Mesenchymal stem cell (in vitro differentiated cells and primary cell): ENCODE measurements around the gene C11orf97.
A peak's percentile ranks its signal among the peaks of the same experiment; 100 is the strongest.

Source experiments
- DNase-seq: peaks from one replicate; pipeline ENCODE4 v3.0.0-alpha.2; 2013
- H2AFZ ChIP-seq: one replicate; pipeline ENCODE4 v1.6.1; 2013; ENCODE audit warnings: low read depth, mild to moderate bottlenecking, control low read depth, inconsistent platforms, low read length, moderate library complexity
- H2AK5ac ChIP-seq: 2 replicates; pipeline ENCODE4 v1.6.1; 2013; ENCODE audit warnings: low read length, moderate library complexity, mild to moderate bottlenecking, inconsistent platforms; ENCODE audit not compliant: severe bottlenecking
- H2BK120ac ChIP-seq: one replicate; pipeline ENCODE4 v1.6.1; 2013; ENCODE audit warnings: low read depth, mild to moderate bottlenecking, inconsistent platforms, low read length, moderate library complexity
- H2BK12ac ChIP-seq, 2 experiments: one replicate each; pipeline ENCODE4 v1.6.1; 2013; ENCODE audit warnings: inconsistent platforms in 2 of 2, low read length in 2 of 2, mild to moderate bottlenecking in 2 of 2, moderate library complexity in 2 of 2, control low read depth in 1 of 2
- H2BK15ac ChIP-seq: one replicate; pipeline ENCODE4 v1.6.1; 2013; ENCODE audit warnings: mild to moderate bottlenecking, low read depth, inconsistent platforms; ENCODE audit not compliant: poor library complexity, severe bottlenecking
- H2BK5ac ChIP-seq: 2 replicates; pipeline ENCODE4 v1.6.1; 2013; ENCODE audit warnings: low read depth, mild to moderate bottlenecking, low read length, control low read depth, inconsistent platforms; ENCODE audit not compliant: poor library complexity, severe bottlenecking
- H3K14ac ChIP-seq, 2 experiments: one replicate each; pipeline ENCODE4 v1.6.1; 2013; ENCODE audit warnings: inconsistent platforms in 2 of 2, low read length in 2 of 2, control low read depth in 1 of 2, mild to moderate bottlenecking in 1 of 2, moderate library complexity in 1 of 2
- H3K18ac ChIP-seq, 2 experiments: one replicate each; pipeline ENCODE4 v1.6.1; 2013; ENCODE audit warnings: inconsistent platforms in 2 of 2, low read length in 2 of 2, control low read depth in 1 of 2, low read depth in 1 of 2, mild to moderate bottlenecking in 1 of 2
- H3K23ac ChIP-seq, 2 experiments: one replicate each; pipeline ENCODE4 v1.6.1; 2013; ENCODE audit warnings: inconsistent platforms in 2 of 2, low read length in 2 of 2, mild to moderate bottlenecking in 2 of 2, moderate library complexity in 2 of 2, control low read depth in 1 of 2
- H3K27ac ChIP-seq: 2 replicates; pipeline ENCODE4 v1.5.1; 2013; ENCODE audit warnings: mild to moderate bottlenecking, moderate library complexity, low read length, control low read depth, inconsistent platforms; ENCODE audit not compliant: poor library complexity, severe bottlenecking
- H3K27me3 ChIP-seq, 2 experiments: 2 replicates each; pipeline versions ENCODE4 v1.6.1 to v1.7.0; 2013; ENCODE audit warnings: low read length in 2 of 2, mild to moderate bottlenecking in 2 of 2, moderate library complexity in 2 of 2, control low read depth in 1 of 2, inconsistent platforms in 1 of 2; ENCODE audit not compliant: control insufficient read depth in 1 of 2, insufficient read depth in 1 of 2
- H3K36me3 ChIP-seq, 2 experiments: 2 replicates each; pipeline versions ENCODE4 v1.6.1 to v1.7.0; 2013; ENCODE audit warnings: low read length in 2 of 2, control low read depth in 1 of 2, inconsistent platforms in 1 of 2, low read depth in 1 of 2, mild to moderate bottlenecking in 1 of 2; ENCODE audit not compliant: insufficient read depth in 2 of 2, control insufficient read depth in 1 of 2
- H3K4ac ChIP-seq, 2 experiments: one replicate each; pipeline ENCODE4 v1.6.1; 2013; ENCODE audit warnings: inconsistent platforms in 2 of 2, low read length in 2 of 2, mild to moderate bottlenecking in 2 of 2, moderate library complexity in 2 of 2, control low read depth in 1 of 2, low read depth in 1 of 2
- H3K4me1 ChIP-seq: 2 replicates; pipeline ENCODE4 v1.6.1; 2013; ENCODE audit warnings: low read depth, low read length, control low read depth; ENCODE audit not compliant: control insufficient read depth, insufficient read depth
- H3K4me2 ChIP-seq: 2 replicates; pipeline ENCODE4 v1.6.1; 2013; ENCODE audit warnings: low read length, mild to moderate bottlenecking, inconsistent platforms; ENCODE audit not compliant: poor library complexity, severe bottlenecking
- H3K4me3 ChIP-seq, 2 experiments: 2 replicates each; pipeline versions ENCODE4 v1.5.1 to v1.7.0; 2013; ENCODE audit warnings: low read length in 2 of 2, mild to moderate bottlenecking in 2 of 2, control low read depth in 1 of 2, low read depth in 1 of 2; ENCODE audit not compliant: insufficient read depth in 1 of 2
- H3K79me1 ChIP-seq: replicated peaks from 2 replicates; pipeline ENCODE4 v1.6.1; 2013; ENCODE audit warnings: mild to moderate bottlenecking, control low read depth, low read length, inconsistent platforms; ENCODE audit not compliant: poor library complexity, severe bottlenecking
- H3K9ac ChIP-seq: 2 replicates; pipeline ENCODE4 v1.7.0; 2013; ENCODE audit warnings: mild to moderate bottlenecking, low read length, moderate library complexity
- H3K9me3 ChIP-seq: 2 replicates; pipeline ENCODE4 v1.7.0; 2013; ENCODE audit warnings: mild to moderate bottlenecking, low read length; ENCODE audit not compliant: control insufficient read depth
- H4K8ac ChIP-seq: one replicate; pipeline ENCODE4 v1.6.1; 2013; ENCODE audit warnings: inconsistent platforms, mild to moderate bottlenecking, low read length, moderate library complexity
- H4K91ac ChIP-seq: one replicate; pipeline ENCODE4 v1.6.1; 2013; ENCODE audit warnings: mild to moderate bottlenecking, low read length, inconsistent platforms
- WGBS: methylation state at CpG from one replicate; pipeline ENCODE4 v1.1.7; 2013; ENCODE audit warnings: mixed read lengths; 5-methylcytosine and 5-hydroxymethylcytosine counted together

The C11orf97 gene

DNA sequence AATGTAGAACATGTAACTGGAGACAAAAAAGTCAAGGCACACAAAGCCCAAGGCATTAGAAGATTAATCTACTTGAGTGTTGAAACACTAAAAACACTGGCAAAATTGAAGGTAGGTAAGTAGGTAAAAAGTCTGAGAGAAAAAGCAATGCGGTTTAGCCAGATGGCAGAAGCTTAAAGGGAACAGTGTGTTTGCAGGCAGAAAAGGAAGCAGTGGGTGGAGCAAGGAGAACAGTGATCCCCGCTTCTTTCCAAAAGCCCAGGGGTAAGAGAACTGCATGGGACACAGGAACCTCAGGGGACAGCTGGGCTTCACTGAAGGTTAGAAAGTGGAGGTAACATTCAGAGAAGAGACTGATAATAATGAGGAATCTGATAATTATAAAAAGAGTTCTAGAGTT is 34.6 kb upstream of the C11orf97 start:
- 95% methylated on average over 2 of the region's 2 CpGs for WGBS
- no peaks in the 10 kb centered on the region for H3K27me3 ChIP-seq
- H2BK5ac ChIP-seq: no peak overlapping the region
- no peak overlapping the region for H3K4me2 ChIP-seq
- H3K27ac ChIP-seq: no peak overlapping the region
- H3K23ac ChIP-seq: peak overlapping the region in 1 of 2 experiments; percentile 54
- H3K9me3 ChIP-seq: no peaks in the 10 kb centered on the region
- H3K4ac ChIP-seq: no peak overlapping the region
- H4K8ac ChIP-seq: no peak overlapping the region
- H3K14ac ChIP-seq: no peak overlapping the region
- H3K4me1 ChIP-seq: peaks cover 1% of the 10 kb centered on the region
- no peak overlapping the region for H2BK15ac ChIP-seq
- H2AFZ ChIP-seq: no peak overlapping the region
- H3K9ac ChIP-seq: no peak overlapping the region
- DNase-seq: no peak
- H3K36me3 ChIP-seq: peaks cover 7 to 51% of the 10 kb centered on the region in 2 experiments
- no peak overlapping the region for H3K18ac ChIP-seq
- peaks cover 3% of the 10 kb centered on the region for H3K79me1 ChIP-seq
- H3K4me3 ChIP-seq: no peak overlapping the region
- no peak overlapping the region for H4K91ac ChIP-seq
- H2BK120ac ChIP-seq: no peak overlapping the region
- H2BK12ac ChIP-seq: no peak overlapping the region
- H2AK5ac ChIP-seq: no peak overlapping the region

DNA sequence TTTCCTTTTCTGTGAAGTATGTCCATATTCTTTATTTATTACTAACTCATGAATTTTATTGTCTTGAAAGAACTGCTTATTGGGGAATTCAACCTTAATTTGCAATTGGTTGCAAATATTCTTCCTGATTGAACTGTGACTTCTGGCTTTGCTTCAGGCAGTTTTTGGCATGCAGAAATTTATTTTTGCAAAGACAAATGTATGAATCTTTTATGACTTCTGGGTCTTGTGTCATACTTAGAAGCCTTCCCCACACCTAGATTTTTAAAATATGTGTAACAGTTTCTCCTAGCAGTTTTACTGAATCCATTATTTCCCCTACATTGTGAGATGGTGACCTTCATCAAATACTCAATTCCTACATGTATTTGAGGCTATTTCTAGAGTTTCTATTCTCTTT is 30.9 kb upstream of the C11orf97 start:
- Histone ChIP-seq H4K91ac (no peak overlapping the region), H3K27me3 (no peaks in the 10 kb centered on the region), H2BK5ac (no peak overlapping the region), H3K9me3 (no peaks in the 10 kb centered on the region), H3K4me3 (no peak overlapping the region), H3K4me2 (no peak overlapping the region), H2BK15ac (no peak overlapping the region), H3K4me1 (peaks cover 1% of the 10 kb centered on the region), H3K27ac (no peak overlapping the region), H3K23ac (no peak overlapping the region), H4K8ac (no peak overlapping the region), H3K18ac (no peak overlapping the region), H2BK12ac (no peak overlapping the region), H2AK5ac (no peak overlapping the region), H3K79me1 (peaks cover 4% of the 10 kb centered on the region), H3K9ac (no peak overlapping the region), H3K14ac (no peak overlapping the region), H2AFZ (no peak overlapping the region), H3K4ac (no peak overlapping the region), H3K36me3 (peaks cover 14 to 59% of the 10 kb centered on the region in 2 experiments), H2BK120ac (no peak overlapping the region)
- no peak for DNase-seq

DNA sequence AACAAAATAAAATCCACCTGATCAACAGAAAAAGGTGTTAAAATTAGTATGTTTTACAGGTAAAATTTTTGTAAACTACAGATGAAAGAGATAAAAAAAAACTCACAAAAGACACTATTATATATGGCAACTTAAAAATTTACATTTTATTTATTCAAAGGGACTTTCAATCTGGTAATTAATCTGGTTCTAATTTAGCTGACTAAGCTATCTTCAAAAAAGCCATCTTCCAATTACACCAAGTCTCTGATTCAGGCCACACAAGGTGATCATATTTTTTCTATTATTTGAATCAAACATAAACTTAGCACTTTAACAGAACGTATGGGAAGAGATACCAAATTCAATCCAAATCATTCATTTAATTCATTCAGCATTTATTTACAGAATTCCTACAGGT is 26.2 kb upstream of the C11orf97 start:
- Histone ChIP-seq H3K27me3 (no peaks in the 10 kb centered on the region), H3K4me3 (no peak overlapping the region), H3K23ac (no peak overlapping the region), H3K79me1 (peaks cover 10% of the 10 kb centered on the region), H2BK120ac (no peak overlapping the region), H3K4me2 (no peak overlapping the region), H3K18ac (no peak overlapping the region), H2AFZ (no peak overlapping the region), H2AK5ac (no peak overlapping the region), H4K8ac (no peak overlapping the region), H3K4ac (no peak overlapping the region), H3K14ac (no peak overlapping the region), H2BK15ac (no peak overlapping the region), H3K9me3 (no peaks in the 10 kb centered on the region), H3K4me1 (no peaks in the 10 kb centered on the region), H3K36me3 (peaks cover 7 to 71% of the 10 kb centered on the region in 2 experiments), H3K27ac (no peak overlapping the region), H4K91ac (no peak overlapping the region), H2BK5ac (no peak overlapping the region), H2BK12ac (no peak overlapping the region), H3K9ac (no peak overlapping the region)
- DNase-seq: no peak
- 100% methylated on average over 1 of the region's 1 CpG for WGBS

DNA sequence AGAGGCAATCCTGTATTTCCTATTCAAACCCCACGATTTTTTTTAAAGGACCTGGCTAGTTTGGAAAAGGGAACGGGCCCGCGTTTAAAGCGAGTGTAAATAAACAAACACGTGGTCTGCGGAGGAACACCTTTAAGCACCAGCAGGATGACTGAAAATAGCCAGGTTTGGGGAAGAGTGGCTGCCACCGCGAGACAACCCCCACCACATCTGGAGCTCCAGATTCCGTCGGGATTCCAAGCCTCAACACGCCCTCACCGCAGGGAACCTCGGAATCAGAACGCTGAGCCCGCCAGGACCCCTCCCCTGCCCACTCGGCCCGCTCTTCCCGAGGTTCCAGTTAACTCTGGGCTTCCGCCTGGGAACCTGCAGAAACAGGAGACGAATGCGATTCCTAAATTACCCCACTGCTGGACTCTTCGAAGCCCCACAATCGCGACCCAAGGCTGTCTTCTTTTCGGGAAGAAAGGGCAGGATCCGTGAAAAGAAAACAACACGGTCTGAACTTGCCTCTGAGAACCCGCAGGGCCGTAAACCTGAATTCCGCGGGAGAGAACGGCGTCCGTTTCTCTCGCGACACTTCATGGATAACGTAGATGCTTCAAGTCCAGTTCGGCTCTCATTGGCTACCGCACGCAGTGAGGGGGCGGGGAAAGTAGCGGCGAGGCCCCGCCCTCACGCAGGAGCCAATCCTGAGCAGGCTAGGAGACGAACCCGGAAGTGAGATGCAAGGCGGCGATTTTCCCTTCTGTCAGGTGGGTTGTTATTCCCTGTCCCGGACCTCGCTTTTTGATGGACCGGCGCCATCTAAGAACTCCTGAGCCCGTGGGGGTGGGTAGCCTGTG is 18.8 kb upstream of the C11orf97 start, which contains the start of the genes ANKRD49 and MRE11:
Gene ANKRD49, plus strand, starts transcription at position 704 of the 845 bp plus-strand sequence. CDS start 2,710 bp downstream, outside the sequence.
Gene MRE11, minus strand, starts transcription at position 564 of the 845 bp plus-strand sequence. CDS start 1,043 bp downstream, outside the sequence.
- peak within 1 kb of the TSS in 1 of 2 experiments; percentile 63 for H3K18ac ChIP-seq
- H4K8ac ChIP-seq: peak within 1 kb of the TSS; percentile 78
- peak within 1 kb of the TSS; percentile 94 for H3K9ac ChIP-seq
- H2AK5ac ChIP-seq: no peak within 1 kb of the TSS
- peak within 1 kb of the TSS in 1 of 2 experiments; percentile 71 for H3K23ac ChIP-seq
- H3K4me3 ChIP-seq: peak within 1 kb of the TSS; percentile 85 to 91
- H4K91ac ChIP-seq: no peak within 1 kb of the TSS
- H3K27me3 ChIP-seq: no peaks in the 10 kb centered on the region
- H2BK15ac ChIP-seq: no peak within 1 kb of the TSS
- peak within 1 kb of the TSS; percentile 88 for H3K4me2 ChIP-seq
- peaks cover 4 to 45% of the 10 kb centered on the region in 2 experiments for H3K36me3 ChIP-seq
- WGBS: under 1% methylated on average over 55 of the region's 55 CpGs
- H3K4me1 ChIP-seq: no peaks in the 10 kb centered on the region
- H3K4ac ChIP-seq: peak within 1 kb of the TSS in 1 of 2 experiments; percentile 51
- no peaks in the 10 kb centered on the region for H3K9me3 ChIP-seq
- H3K79me1 ChIP-seq: peaks cover 22% of the 10 kb centered on the region
- H3K14ac ChIP-seq: no peak within 1 kb of the TSS
- H2AFZ ChIP-seq: peak within 1 kb of the TSS; percentile 91
- no peak within 1 kb of the TSS for H2BK12ac ChIP-seq
- no peak within 1 kb of the TSS for H2BK5ac ChIP-seq
- peak; percentile 98 for DNase-seq
- peak within 1 kb of the TSS; percentile 51 for H3K27ac ChIP-seq
- H2BK120ac ChIP-seq: no peak within 1 kb of the TSS
